ENCODE results near the gene WDR46.

The WDR46 gene

DNA sequence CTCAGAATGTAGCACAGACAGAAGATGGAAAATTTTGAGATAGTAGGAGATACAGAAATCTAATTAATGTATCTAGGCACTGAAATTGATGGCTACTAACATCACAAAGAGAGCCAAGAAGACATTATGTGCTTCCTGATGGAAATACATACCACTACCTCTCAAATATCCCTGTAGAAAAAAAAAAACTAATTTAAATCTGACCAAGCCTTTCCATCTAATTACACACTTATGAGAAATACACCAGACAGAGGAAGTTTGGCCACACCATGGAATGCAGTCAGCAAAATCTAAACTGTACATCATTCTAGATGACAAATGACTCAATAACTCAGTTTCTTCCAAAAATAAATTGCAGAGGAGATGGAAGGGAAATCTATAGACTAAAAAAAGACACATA, 36.3 kb downstream of the WDR46 start:
- peaks cover 8% of the 10 kb centered on the region for H3K27me3 ChIP-seq (ENCODE audit: control insufficient read depth, insufficient read depth, low read length)
- H3K4me3 ChIP-seq (ENCODE audit: low read depth, low read length), result no peak overlapping the region
- peaks cover 15% of the 10 kb centered on the region for H3K4me1 ChIP-seq (ENCODE audit: control insufficient read depth, insufficient read depth, low read length)
- peaks cover 15% of the 10 kb centered on the region for H3K36me3 ChIP-seq (ENCODE audit: control insufficient read depth, insufficient read depth, low read length)
- no peaks in the 10 kb centered on the region for H3K9me3 ChIP-seq (ENCODE audit: control insufficient read depth, insufficient read depth, low read depth, low read length)
- no peak overlapping the region for H3K27ac ChIP-seq (ENCODE audit: low read depth, low read length)
- H3K9ac ChIP-seq (ENCODE audit: low read length), result no peak overlapping the region

DNA sequence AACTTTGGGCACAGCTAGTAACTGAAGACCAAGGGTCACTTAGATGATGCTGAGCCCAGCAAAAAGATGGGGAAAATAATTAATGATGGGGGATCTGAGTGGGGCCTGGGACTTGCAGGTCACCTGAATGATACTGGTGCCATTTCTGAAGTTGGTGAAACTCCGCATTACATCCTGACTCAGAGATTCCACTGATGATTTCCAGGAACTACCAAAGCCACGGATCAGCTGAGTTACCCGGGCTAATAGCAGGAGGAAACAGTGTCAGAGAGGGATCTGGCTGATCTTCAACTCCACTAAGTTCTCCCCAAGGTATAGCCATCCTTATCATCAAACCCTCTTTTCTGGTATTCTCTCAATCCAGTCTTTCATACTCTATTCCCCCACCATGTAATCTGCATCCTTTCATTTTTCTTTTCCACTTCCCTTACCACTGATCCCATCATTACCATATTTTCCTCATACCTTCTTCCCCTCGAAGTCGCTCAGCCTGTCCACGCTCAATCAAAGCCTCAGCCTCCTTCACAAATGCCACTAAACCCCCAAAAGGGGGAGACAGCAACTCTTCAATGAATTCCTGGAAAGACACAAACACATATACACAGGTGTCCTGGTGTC, 37.5 kb downstream of the WDR46 start:
- H3K4me3 ChIP-seq (ENCODE audit: low read depth, low read length), result no peak overlapping the region
- no peak overlapping the region for H3K27ac ChIP-seq (ENCODE audit: low read depth, low read length)
- H3K36me3 ChIP-seq (ENCODE audit: control insufficient read depth, insufficient read depth, low read length), result peaks cover 9% of the 10 kb centered on the region; the same call in 1 of the 2 replicates
- H3K9ac ChIP-seq (ENCODE audit: low read length), result no peak overlapping the region
- peaks cover 18% of the 10 kb centered on the region for H3K27me3 ChIP-seq (ENCODE audit: control insufficient read depth, insufficient read depth, low read length)
- peaks cover 15% of the 10 kb centered on the region for H3K4me1 ChIP-seq (ENCODE audit: control insufficient read depth, insufficient read depth, low read length)
- H3K9me3 ChIP-seq (ENCODE audit: control insufficient read depth, insufficient read depth, low read depth, low read length), result no peaks in the 10 kb centered on the region

DNA sequence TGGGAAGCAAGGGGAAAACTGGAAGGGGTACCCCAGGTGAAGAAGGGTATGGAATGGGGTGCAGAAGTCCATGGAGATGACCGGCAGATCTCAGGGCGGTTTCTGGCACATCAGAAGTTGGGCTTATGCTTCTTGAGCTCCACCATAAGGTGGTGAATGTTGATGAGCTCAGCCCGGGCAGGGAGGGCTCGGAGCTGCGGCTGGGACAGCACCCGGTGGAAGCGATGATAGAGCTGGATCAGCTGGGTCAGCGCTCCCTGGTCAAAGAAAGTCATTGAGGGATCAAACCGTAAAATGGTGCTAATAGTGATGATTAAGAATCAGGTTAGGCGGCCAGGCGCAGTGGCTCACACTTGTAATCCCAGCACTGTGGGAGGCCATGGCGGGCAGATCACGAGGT, 38.3 kb downstream of the WDR46 start:
- Histone ChIP-seq H3K4me3 (ENCODE audit: low read depth, low read length) (no peak overlapping the region), H3K27ac (ENCODE audit: low read depth, low read length) (no peak overlapping the region), H3K9ac (ENCODE audit: low read length) (no peak overlapping the region), H3K27me3 (ENCODE audit: control insufficient read depth, insufficient read depth, low read length) (peaks cover 26% of the 10 kb centered on the region), H3K4me1 (ENCODE audit: control insufficient read depth, insufficient read depth, low read length) (peaks cover 15% of the 10 kb centered on the region), H3K36me3 (ENCODE audit: control insufficient read depth, insufficient read depth, low read length) (peaks cover 9% of the 10 kb centered on the region; the same call in 1 of the 2 replicates), H3K9me3 (ENCODE audit: control insufficient read depth, insufficient read depth, low read depth, low read length) (no peaks in the 10 kb centered on the region)

DNA sequence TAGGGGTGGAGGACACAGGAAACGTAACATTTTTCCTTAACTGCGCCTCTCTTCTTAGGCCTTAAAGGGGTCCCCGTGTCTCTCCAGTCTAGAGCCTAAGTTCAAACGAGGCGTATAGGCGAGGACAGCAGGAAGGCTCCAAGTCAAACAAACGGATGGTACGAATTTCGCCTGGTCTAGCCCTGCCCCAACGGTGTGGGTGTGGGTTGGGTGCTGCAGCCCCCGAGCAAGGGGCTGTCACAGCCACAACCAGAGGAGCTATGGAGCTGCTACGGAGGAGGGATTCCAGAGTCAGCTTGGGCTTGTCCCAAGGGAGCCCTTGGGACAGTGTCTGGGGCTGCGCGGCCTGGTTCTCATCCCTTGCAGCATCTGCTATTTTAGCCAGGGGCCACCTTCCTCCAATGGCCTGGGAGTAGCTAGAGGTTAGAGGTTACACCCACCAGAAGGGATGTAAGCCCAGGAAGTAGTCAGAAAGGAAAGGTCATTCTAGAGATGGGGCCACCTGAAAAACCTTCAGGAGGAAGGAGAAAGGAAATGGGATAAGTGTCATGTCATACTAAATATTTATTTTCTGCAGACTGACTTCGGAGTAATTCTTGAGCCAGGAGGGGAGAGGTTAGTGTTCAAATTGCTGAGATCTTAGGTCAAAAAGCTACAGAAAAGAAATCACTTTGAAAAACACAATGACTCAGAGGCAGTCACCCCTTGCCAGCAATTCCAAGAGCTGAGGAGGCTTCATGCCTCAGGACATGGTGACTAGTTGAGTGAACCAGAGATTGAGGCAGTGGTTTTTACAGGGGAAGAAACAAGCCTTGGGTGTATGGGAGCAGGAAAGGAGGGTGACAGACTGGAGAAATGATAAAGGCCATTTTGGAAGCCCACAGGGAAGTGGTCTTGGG, 39.1 kb downstream of the WDR46 start:
- Histone ChIP-seq H3K27me3 (ENCODE audit: control insufficient read depth, insufficient read depth, low read length) (peaks cover 28% of the 10 kb centered on the region), H3K4me3 (ENCODE audit: low read depth, low read length) (peak overlapping the region; percentile 75), H3K27ac (ENCODE audit: low read depth, low read length) (no peak overlapping the region), H3K4me1 (ENCODE audit: control insufficient read depth, insufficient read depth, low read length) (peaks cover 15% of the 10 kb centered on the region), H3K9me3 (ENCODE audit: control insufficient read depth, insufficient read depth, low read depth, low read length) (no peaks in the 10 kb centered on the region), H3K36me3 (ENCODE audit: control insufficient read depth, insufficient read depth, low read length) (peaks cover 9% of the 10 kb centered on the region; the same call in 1 of the 2 replicates), H3K9ac (ENCODE audit: low read length) (peak overlapping the region; percentile 80)

DNA sequence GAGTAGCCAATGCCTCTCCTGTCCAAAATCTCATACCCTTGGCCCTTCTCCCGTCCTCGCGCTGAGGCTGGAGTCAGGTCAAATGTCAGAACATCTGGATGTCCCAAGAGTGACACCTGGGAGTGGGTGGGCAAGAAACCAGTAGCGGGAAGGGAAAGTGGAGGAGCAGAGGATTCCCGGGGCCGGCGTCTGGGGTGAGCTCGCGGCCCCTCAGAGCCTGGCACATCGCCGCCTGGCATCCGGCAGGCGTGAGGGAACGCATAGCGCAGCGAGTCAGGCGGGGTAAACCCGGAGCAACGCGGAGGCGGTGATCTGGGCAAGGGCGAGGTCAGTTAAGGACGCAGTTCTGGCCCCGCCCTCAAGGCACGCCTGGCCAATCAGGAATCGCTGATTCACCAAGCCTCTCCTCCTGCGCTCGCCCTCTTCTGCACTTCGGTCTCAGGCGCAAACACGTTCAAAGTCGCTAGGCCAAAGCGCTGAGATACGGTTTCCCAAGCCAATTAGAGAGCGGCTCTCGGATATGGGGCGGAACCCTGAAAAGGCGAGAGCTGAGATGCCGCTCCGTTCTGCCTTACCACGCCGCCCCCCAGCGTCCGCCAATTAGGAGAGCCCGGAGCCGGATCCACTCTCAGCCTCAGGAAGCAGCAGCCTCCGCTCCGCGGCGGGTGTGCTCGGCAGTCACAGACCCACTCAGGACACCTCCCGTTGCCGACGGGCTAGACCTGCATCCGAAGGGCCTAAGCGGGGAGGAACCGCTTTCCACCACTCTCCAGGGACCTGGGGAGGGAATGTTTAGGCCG, 39.9 kb downstream of the WDR46 start:
- peaks cover 9% of the 10 kb centered on the region; the same call in 1 of the 2 replicates for H3K36me3 ChIP-seq (ENCODE audit: control insufficient read depth, insufficient read depth, low read length)
- peaks cover 15% of the 10 kb centered on the region for H3K4me1 ChIP-seq (ENCODE audit: control insufficient read depth, insufficient read depth, low read length)
- peak overlapping the region; percentile 75 for H3K4me3 ChIP-seq (ENCODE audit: low read depth, low read length)
- peaks cover 28% of the 10 kb centered on the region for H3K27me3 ChIP-seq (ENCODE audit: control insufficient read depth, insufficient read depth, low read length)
- H3K9me3 ChIP-seq (ENCODE audit: control insufficient read depth, insufficient read depth, low read depth, low read length), result no peaks in the 10 kb centered on the region
- H3K9ac ChIP-seq (ENCODE audit: low read length), result peak overlapping the region; percentile 80
- no peak overlapping the region for H3K27ac ChIP-seq (ENCODE audit: low read depth, low read length)

DNA sequence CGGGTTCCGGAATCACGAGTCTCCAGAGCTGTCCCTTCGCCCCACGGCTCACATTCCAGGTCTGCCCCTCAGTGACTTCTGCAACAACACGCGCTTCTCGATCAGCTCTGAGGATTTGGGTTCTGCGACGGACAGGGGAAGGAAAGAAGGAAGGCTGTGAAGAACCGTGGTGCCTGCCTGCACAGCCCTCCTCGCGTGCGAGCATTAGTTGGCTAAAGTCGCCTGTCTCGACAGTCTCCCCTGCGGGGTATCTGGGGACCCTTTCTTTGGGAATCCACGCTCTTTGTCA, 40.5 kb downstream of the WDR46 start:
- H3K9me3 ChIP-seq (ENCODE audit: control insufficient read depth, insufficient read depth, low read depth, low read length), result no peaks in the 10 kb centered on the region
- H3K27ac ChIP-seq (ENCODE audit: low read depth, low read length), result no peak overlapping the region
- peak overlapping the region; percentile 75 for H3K4me3 ChIP-seq (ENCODE audit: low read depth, low read length)
- peak overlapping the region; percentile 21 for H3K9ac ChIP-seq (ENCODE audit: low read length)
- H3K4me1 ChIP-seq (ENCODE audit: control insufficient read depth, insufficient read depth, low read length), result peaks cover 15% of the 10 kb centered on the region
- peaks cover 9% of the 10 kb centered on the region; the same call in 1 of the 2 replicates for H3K36me3 ChIP-seq (ENCODE audit: control insufficient read depth, insufficient read depth, low read length)
- H3K27me3 ChIP-seq (ENCODE audit: control insufficient read depth, insufficient read depth, low read length), result peaks cover 28% of the 10 kb centered on the region

DNA sequence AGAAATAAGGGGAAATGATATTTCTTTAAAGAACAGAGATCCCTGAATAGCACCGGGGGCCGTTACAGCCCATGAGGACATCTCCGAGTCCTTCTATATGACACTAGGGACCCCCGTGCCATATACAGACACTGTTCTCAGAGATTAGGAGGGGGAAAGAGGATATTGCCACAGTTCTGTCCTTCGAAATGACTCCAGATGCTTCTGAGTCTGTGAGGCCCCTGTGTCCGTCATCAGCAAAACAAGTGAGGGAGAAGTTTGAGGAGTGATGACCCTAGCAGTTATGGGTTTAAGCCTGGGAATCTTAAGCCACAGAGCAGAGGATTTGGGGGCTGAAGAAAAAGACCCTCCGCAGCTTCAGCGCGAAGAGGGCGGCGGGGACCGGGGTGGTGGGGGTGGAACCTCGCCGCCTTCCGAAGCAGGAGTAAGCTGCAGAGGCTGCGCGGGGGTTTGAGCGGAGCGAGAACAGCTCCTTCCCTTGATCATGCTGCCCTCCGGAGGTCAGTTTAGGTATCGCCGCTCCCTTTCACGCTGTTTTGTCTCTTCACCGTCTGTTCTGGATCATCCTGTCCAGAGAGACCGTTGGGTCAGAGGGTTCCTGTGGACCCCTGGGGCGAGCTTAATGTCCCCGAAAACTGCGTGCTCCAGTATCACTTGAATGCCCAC, 40.9 kb downstream of the WDR46 start:
- H3K9ac ChIP-seq (ENCODE audit: low read length), result peak overlapping the region; percentile 21
- no peaks in the 10 kb centered on the region for H3K9me3 ChIP-seq (ENCODE audit: control insufficient read depth, insufficient read depth, low read depth, low read length)
- peaks cover 15% of the 10 kb centered on the region for H3K4me1 ChIP-seq (ENCODE audit: control insufficient read depth, insufficient read depth, low read length)
- peak overlapping the region; percentile 75 for H3K4me3 ChIP-seq (ENCODE audit: low read depth, low read length)
- H3K27me3 ChIP-seq (ENCODE audit: control insufficient read depth, insufficient read depth, low read length), result peaks cover 33% of the 10 kb centered on the region
- no peak overlapping the region for H3K27ac ChIP-seq (ENCODE audit: low read depth, low read length)
- peaks cover 9% of the 10 kb centered on the region; the same call in 1 of the 2 replicates for H3K36me3 ChIP-seq (ENCODE audit: control insufficient read depth, insufficient read depth, low read length)

DNA sequence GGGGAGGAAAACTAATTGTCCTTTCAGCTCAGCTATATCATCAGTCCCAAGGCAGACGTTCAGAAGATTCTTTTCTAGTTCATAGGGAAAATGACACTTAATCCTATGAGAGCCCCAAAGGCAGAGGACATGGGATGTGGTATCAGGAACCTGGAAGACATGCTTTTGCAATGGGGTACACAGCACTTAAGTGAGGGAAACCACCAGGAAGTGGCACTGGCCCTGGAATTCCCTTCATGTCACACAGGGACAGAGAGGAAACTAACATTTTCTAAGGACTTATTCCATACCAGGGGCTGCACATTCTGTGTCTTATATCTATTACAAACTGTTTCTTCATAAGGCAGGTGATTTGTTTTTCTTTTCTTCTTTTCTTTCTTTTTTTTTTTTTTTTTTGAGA, 45.6 kb downstream of the WDR46 start:
- no peak overlapping the region for H3K4me3 ChIP-seq (ENCODE audit: low read depth, low read length)
- no peaks in the 10 kb centered on the region for H3K36me3 ChIP-seq (ENCODE audit: control insufficient read depth, insufficient read depth, low read length)
- peaks cover 36% of the 10 kb centered on the region for H3K27me3 ChIP-seq (ENCODE audit: control insufficient read depth, insufficient read depth, low read length)
- H3K4me1 ChIP-seq (ENCODE audit: control insufficient read depth, insufficient read depth, low read length), result peaks cover 4% of the 10 kb centered on the region
- H3K9me3 ChIP-seq (ENCODE audit: control insufficient read depth, insufficient read depth, low read depth, low read length), result no peaks in the 10 kb centered on the region
- no peak overlapping the region for H3K9ac ChIP-seq (ENCODE audit: low read length)
- H3K27ac ChIP-seq (ENCODE audit: low read depth, low read length), result no peak overlapping the region

DNA sequence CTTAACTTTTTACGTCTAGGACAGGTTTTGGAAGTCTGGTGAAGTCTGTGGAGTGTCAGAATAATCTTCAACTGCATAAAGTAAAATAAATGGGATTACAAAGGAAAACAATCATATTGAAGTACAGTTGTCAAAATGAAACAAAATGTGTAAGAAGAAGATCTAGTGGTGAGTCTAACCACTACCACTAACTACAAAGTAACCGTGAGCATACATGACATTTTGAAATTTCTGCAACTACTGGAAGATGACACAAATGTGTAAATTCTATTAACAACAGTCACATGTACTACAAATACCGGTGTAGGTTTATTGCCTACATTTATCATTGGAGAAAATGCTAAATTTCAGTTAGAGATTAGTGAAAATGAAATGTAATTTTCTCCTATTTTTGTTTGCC, 47.1 kb downstream of the WDR46 start:
- Histone ChIP-seq H3K27ac (ENCODE audit: low read depth, low read length) (no peak overlapping the region), H3K9me3 (ENCODE audit: control insufficient read depth, insufficient read depth, low read depth, low read length) (no peaks in the 10 kb centered on the region), H3K4me1 (ENCODE audit: control insufficient read depth, insufficient read depth, low read length) (no peaks in the 10 kb centered on the region), H3K4me3 (ENCODE audit: low read depth, low read length) (no peak overlapping the region), H3K9ac (ENCODE audit: low read length) (no peak overlapping the region), H3K36me3 (ENCODE audit: control insufficient read depth, insufficient read depth, low read length) (no peaks in the 10 kb centered on the region), H3K27me3 (ENCODE audit: control insufficient read depth, insufficient read depth, low read length) (peaks cover 25% of the 10 kb centered on the region)

DNA sequence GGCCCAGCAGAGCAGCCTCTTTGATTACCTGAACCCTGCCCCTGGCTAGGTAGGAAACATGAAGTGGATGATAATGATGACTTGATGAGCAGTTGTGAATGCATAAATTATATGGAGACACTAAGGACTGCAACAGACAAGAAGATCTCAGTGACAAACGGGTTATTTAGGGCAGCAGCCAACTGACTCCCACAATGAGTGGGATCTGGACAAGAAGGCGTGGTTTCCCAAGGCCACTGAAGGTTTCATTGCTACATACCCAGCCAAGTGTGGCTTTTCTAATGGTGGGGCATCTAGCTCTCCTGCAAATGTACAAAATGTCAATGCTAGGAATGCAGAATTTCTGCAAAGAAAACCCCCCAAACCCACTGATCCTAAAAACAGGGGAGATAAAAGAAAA, 51.3 kb downstream of the WDR46 start:
- Histone ChIP-seq H3K27me3 (ENCODE audit: control insufficient read depth, insufficient read depth, low read length) (peaks cover 6% of the 10 kb centered on the region), H3K36me3 (ENCODE audit: control insufficient read depth, insufficient read depth, low read length) (no peaks in the 10 kb centered on the region), H3K4me1 (ENCODE audit: control insufficient read depth, insufficient read depth, low read length) (peaks cover 13% of the 10 kb centered on the region), H3K27ac (ENCODE audit: low read depth, low read length) (no peak overlapping the region), H3K9me3 (ENCODE audit: control insufficient read depth, insufficient read depth, low read depth, low read length) (no peaks in the 10 kb centered on the region), H3K9ac (ENCODE audit: low read length) (no peak overlapping the region), H3K4me3 (ENCODE audit: low read depth, low read length) (no peak overlapping the region)
